Hematopoietic multipotent progenitor cell (in vitro differentiated cells): ENCODE results near the gene BLTP2. TPM values are rescaled to one million over a fixed set of nuclear protein-coding genes. Genes with fewer than 3 reads are reported as not detected.

Source experiments
- DNase-seq, 3 donors: peaks; one replicate each; pipeline ENCODE4 v3.0.0-alpha.2; 2011 to 2015; ENCODE audit warnings: low read depth in 2 of 3, low spot score in 2 of 3
- total RNA-seq: library from RNA; depleted of rRNA; stranded (reverse); fragments of >200 nt; gene quantifications from one replicate; pipeline ENCODE4 v1.2.3, GENCODE V29; 2012

Gene BLTP2
- total RNA-seq, 1 donor: 142 TPM

DNA sequence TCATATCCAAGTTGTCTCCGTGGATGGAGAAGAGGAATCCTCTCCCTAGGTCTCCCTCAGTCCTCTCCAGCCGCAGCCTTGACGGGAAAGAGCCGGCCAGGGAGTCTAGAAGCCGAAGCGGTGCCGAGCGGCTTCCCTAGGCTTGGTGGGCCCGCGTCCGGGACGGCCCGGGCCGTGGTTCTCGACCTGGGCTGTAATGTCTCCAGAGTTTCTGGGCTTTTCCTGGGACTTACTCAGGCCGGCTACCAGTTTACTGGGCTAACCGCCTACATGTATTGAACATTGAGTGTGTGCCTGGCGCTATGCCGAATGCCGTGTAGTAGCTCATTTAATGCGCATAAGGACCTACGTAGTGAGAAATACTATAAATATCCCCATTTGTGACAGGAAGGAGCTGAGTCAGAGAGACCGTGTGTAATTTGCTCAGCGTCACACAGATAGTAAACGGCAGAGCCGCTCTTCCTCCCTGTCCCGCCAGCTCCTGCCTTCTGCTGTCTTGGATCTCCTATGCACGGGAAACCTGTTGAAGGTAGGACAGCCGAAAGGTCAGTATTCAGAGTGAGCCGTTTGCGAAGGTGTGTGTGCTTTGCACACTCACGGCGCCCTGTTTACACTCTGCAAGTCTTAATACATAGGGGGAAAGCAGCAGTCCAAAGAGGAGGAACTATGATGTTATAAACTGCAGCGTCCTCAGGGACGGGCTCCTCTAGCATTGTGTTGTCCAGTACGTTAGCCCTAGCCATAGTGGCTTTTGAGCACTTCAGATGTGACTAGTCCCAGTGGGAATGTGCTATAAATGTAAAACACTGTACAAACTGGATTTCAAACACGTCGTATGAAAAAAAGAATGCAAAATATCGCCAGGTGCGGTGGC is 45.4 kb downstream of the BLTP2 start:
- DNase-seq: peak; percentile 58 to 77 (median 72)

DNA sequence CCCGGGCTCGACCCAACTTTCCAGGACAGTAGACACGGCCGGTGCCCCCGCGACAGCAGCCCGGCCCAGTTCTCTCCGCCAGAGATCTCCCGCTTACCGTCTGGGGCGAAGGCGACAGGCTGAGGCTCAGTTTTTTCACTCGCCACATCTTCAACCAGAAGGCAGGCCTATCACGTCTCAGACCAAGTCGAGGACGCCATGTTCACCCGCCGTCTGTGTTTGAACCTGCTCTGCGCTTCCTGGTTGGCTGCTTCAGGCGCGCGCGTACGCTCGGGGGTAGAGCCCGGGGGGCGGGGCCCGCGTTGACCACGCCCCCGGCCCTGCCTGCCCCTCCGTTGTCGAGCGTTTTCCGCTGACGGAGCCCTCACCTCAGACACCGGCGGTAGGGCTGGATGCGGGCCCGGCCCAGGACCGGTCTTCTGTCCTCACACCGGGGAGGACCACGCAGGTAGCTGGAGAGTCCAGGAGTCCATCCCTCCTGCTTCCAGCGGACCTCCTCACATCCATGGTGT is 46.1 kb downstream of the BLTP2 start, which contains the start of gene SPAG5:
SPAG5 (minus strand) TSS at position 227 of the 512 bp plus-strand sequence; CDS start at position 148, 79 bp downstream.
- DNase-seq: peak; percentile 89 to 95 (median 91)

DNA sequence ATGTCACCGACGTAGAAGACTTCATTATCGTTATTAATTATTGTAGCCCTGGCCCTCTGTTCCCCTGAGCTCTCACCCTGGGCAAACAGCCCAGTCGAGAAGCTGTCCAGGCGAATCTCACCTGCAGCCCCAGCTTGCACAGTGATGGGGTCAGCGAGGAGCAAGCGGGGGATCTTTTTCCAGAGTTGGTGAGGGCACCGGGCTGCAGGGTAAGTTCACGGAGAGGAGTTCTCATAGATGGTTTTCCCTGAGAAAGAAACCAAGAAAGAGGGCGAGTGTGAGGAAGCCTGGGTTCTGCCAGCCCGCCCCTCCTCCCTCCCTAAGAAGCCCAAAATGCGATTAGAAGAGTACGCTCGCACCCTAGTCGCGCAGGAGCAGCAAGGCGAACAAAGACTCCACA is 46.6 kb downstream of the BLTP2 start:
- DNase-seq: no peak

DNA sequence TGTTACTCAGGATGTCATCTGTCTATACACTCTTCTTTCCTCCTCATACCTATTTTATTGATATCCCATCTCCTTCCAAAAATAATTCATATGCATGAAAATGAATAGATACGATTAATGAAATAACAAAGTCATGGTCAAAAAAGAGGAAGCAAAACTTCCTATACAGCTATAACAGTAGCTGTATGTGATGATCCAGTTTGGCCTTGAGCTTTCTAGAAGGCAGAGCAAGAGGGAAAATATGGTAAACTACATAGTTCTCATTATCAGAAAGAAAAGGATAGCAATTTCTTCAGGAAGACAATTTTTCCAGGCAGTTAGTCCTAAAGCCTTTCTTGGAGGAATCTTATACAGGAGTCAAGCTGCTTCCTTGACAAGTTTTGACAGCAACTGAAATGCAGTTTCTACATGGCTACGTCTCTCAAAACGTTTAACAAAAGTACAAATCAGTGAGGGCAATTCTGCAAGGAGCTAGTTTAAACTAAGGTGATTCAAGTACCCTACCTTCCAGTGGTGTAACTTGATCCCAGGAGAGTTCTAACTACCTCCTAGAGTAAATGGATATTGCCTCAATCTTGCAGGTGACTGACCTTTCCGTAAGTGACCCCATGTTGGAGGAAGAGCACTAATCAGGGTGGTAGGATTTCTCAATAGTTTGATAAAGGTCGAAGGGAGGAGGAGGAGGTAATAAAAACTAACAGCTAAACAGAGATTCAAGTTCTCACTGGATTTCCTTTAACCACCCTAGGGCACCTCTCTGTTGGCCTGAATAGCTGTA is 47.2 kb downstream of the BLTP2 start:
- DNase-seq: no peak

Other genes with a start within 250 kb of the BLTP2 start
- gene SLC46A1, start 238.9 kb downstream of the BLTP2 start, total RNA-seq: 3.5 TPM
- gene SLC13A2, start 171.5 kb downstream of the BLTP2 start, total RNA-seq: not detected
- not detected for gene FOXN1, start 138.8 kb downstream of the BLTP2 start, total RNA-seq
- gene UNC119, start 92.5 kb downstream of the BLTP2 start, total RNA-seq: 12.1 TPM
- gene PIGS, start 73.6 kb downstream of the BLTP2 start, total RNA-seq: 71.6 TPM
- 55.5 TPM for gene ALDOC, start 68.3 kb downstream of the BLTP2 start, total RNA-seq
- gene SPAG5, start 46.1 kb downstream of the BLTP2 start, total RNA-seq: 6.2 TPM
- 8.1 TPM for gene RSKR, start 31.0 kb downstream of the BLTP2 start, total RNA-seq
- gene SDF2, start 16.7 kb upstream of the BLTP2 start, total RNA-seq: 56.3 TPM
- gene SUPT6H, start 17.0 kb upstream of the BLTP2 start, total RNA-seq: 61.9 TPM
- 3.5 TPM for gene PROCA1, start 66.7 kb upstream of the BLTP2 start, total RNA-seq
- 160 TPM for gene RAB34, start 72.7 kb upstream of the BLTP2 start, total RNA-seq
- gene RPL23A, start 74.8 kb upstream of the BLTP2 start, total RNA-seq: 745 TPM
- gene TLCD1, start 81.1 kb upstream of the BLTP2 start, total RNA-seq: 1.1 TPM
- 12.4 TPM for gene NEK8, start 83.6 kb upstream of the BLTP2 start, total RNA-seq
- gene TRAF4, start 98.9 kb upstream of the BLTP2 start, total RNA-seq: 42.3 TPM
- gene FAM222B, start 197.6 kb upstream of the BLTP2 start, total RNA-seq: 19.1 TPM
- gene ERAL1, start 209.9 kb upstream of the BLTP2 start, total RNA-seq: 47.4 TPM